ENCODE results near the gene RDX. TPM values are rescaled to one million over a fixed set of nuclear protein-coding genes. Genes with fewer than 3 reads are reported as not detected.

Gene RDX
- total and polyA plus RNA-seq, 2 of the 4 experiments (the other 2 are of a cell fraction), result 61.1 to 72.4 TPM

GRCh38 chr11:110169738-110170137 lies 126.7 kb downstream of the RDX start:
- no peak overlapping the region for H2BK120ac ChIP-seq (ENCODE audit: low read depth, low read length)
- peaks cover 12% of the 10 kb centered on the region for H3K36me3 ChIP-seq (ENCODE audit: control insufficient read depth, insufficient read depth, low read length)
- H3K4me1 ChIP-seq (ENCODE audit: control insufficient read depth, insufficient read depth, low read length), result peaks cover 3% of the 10 kb centered on the region
- H3K27ac ChIP-seq (ENCODE audit: insufficient read depth, low read length), result no peak overlapping the region
- ATAC-seq (ENCODE audit: low read depth) (no peak), DNase-seq (no peak)
- H3K79me1 ChIP-seq (ENCODE audit: low read depth in 1 of 2, low read length in 2 of 2), result peaks cover 8 to 12% of the 10 kb centered on the region in 2 experiments; a peak in 3 of 4 replicates
- CTCF ChIA-PET, result no interaction called here
- H3K14ac ChIP-seq (replicated peaks; ENCODE audit: low read depth, low read length), result no peak overlapping the region
- no peak overlapping the region for H3K18ac ChIP-seq (ENCODE audit: low read depth, low read length)
- dilution Hi-C loops (cut with HindIII; ENCODE audit: low sequenced_read_pairs, unreplicated experiment) (no loop called here), intact Hi-C loops (cut with micrococcal nuclease) (no loop called here), in situ Hi-C loops (cut with MboI; ENCODE audit: low sequenced_read_pairs) (no loop called here)
- H2BK5ac ChIP-seq (ENCODE audit: low read depth, low read length, poor library complexity, severe bottlenecking), result no peak overlapping the region
- no peak overlapping the region for H4K5ac ChIP-seq (ENCODE audit: low read depth, low read length)
- no peak overlapping the region for H2BK15ac ChIP-seq (ENCODE audit: low read depth, low read length)
- H2AK5ac ChIP-seq (ENCODE audit: low read depth, low read length), result no peak overlapping the region
- BruUV-seq (replicated peaks), result no TSS peak
- peaks cover 6% of the 10 kb centered on the region for H3K9me1 ChIP-seq (ENCODE audit: insufficient read depth, low read length)
- no peak for TF ChIP-seq RCOR1 (IDR thresholded peaks at IDR 0.05; ENCODE audit: insufficient replicate concordance, low read length)
- POLR2A ChIA-PET (ENCODE audit: unreplicated experiment), result no interaction called here
- no peaks in the 10 kb centered on the region for H3K9me3 ChIP-seq (ENCODE audit: control insufficient read depth, insufficient read depth, low read length)
- no CpG with 5 or more reads among the region's 2 CpGs for WGBS, 2 experiments (ENCODE audit: extremely low coverage in 2 of 2, insufficient read length in 1 of 2)
- no peak overlapping the region for H3K23ac ChIP-seq (ENCODE audit: low read depth, low read length)
- no peak overlapping the region for H4K91ac ChIP-seq (ENCODE audit: insufficient read depth, low read depth, low read length)
- H4K8ac ChIP-seq (ENCODE audit: low read depth in 2 of 2, low read length in 2 of 2), result no peak overlapping the region
- H3K56ac ChIP-seq (ENCODE audit: extremely low read depth, insufficient read depth, low read length), result no peak overlapping the region
- H2AK9ac ChIP-seq (replicated peaks; ENCODE audit: low read depth, low read length, poor library complexity), result no peak overlapping the region
- no peak overlapping the region for H2BK20ac ChIP-seq (ENCODE audit: low read depth, low read length)
- no peaks in the 10 kb centered on the region for H4K20me1 ChIP-seq (ENCODE audit: insufficient read depth, low read length)
- H3K9ac ChIP-seq (ENCODE audit: low read depth, low read length), result no peak overlapping the region
- H3K4ac ChIP-seq (ENCODE audit: low read depth, low read length), result no peak overlapping the region
- no peak overlapping the region for H3K4me3 ChIP-seq (ENCODE audit: insufficient read depth, low read depth, low read length)
- H3K27me3 ChIP-seq (ENCODE audit: control insufficient read depth, insufficient read depth, low read length), result no peaks in the 10 kb centered on the region
- no peak overlapping the region for H2AFZ ChIP-seq (replicated peaks; ENCODE audit: low read length, poor library complexity)
- H3K4me2 ChIP-seq (ENCODE audit: low read depth, low read length), result no peak overlapping the region
